ENCODE results near the gene TESK1. TPM values are rescaled to one million over a fixed set of nuclear protein-coding genes. Genes with fewer than 3 reads are reported as not detected.
A peak's percentile ranks its signal among the peaks of the same experiment; 100 is the strongest.

The TESK1 gene
- total RNA-seq, 1 experiment from 2014 or later, result 32.1 TPM

GRCh38 chr9:35561468-35562261 is 43.4 kb upstream of the TESK1 start:
- no peak overlapping the region for H3K27ac Mint-ChIP-seq (ENCODE audit: low read depth, unreplicated experiment)
- POLR2A ChIA-PET, result interaction anchor here (1.2 kb wide), 1 partner anchor 42 kb away, joined by 3 read pairs; no protein-coding TSS in a partner anchor
- intact Hi-C loops (cut with micrococcal nuclease), result no loop called here
- CTCF ChIA-PET, result interaction anchor here (1.2 kb wide), 1 partner anchor 8 kb away, joined by 5 read pairs; no protein-coding TSS in a partner anchor
- no peak overlapping the region for H3K4me3 Mint-ChIP-seq (ENCODE audit: unreplicated experiment)
- H3K4me1 Mint-ChIP-seq (ENCODE audit: insufficient read depth, unreplicated experiment), result no peaks in the 10 kb centered on the region
- TF ChIP-seq CTCF (IDR thresholded peaks at IDR 0.05; ENCODE audit: unreplicated experiment), result no peak
- DNase-seq (ENCODE audit: unreplicated experiment), result no peak
- TSS peak; percentile 23 for BruUV-seq (replicated peaks)
- no peaks in the 10 kb centered on the region for H3K27me3 Mint-ChIP-seq (ENCODE audit: insufficient read depth, unreplicated experiment)
- no peaks in the 10 kb centered on the region for H3K9me3 Mint-ChIP-seq (ENCODE audit: unreplicated experiment)
- peaks cover 12% of the 10 kb centered on the region for H3K36me3 Mint-ChIP-seq (ENCODE audit: insufficient read depth, unreplicated experiment)

- no peak for DNase-seq (ENCODE audit: unreplicated experiment)
- no peak overlapping the region for H3K27ac Mint-ChIP-seq (ENCODE audit: low read depth, unreplicated experiment)
Observed at GRCh38 chr9:35562895-35563780, 41.9 kb upstream of the TESK1 start.

GRCh38 chr9:35563791-35564197 is 41.3 kb upstream of the TESK1 start:
- TF ChIP-seq CTCF (IDR thresholded peaks at IDR 0.05; ENCODE audit: unreplicated experiment), result no peak
- no peaks in the 10 kb centered on the region for H3K9me3 Mint-ChIP-seq (ENCODE audit: unreplicated experiment)
- ChIA-PET POLR2A (no interaction called here), CTCF (no interaction called here)
- H3K4me1 Mint-ChIP-seq (ENCODE audit: insufficient read depth, unreplicated experiment), result no peaks in the 10 kb centered on the region
- H3K36me3 Mint-ChIP-seq (ENCODE audit: insufficient read depth, unreplicated experiment), result peaks cover 6% of the 10 kb centered on the region
- H3K27ac Mint-ChIP-seq (ENCODE audit: low read depth, unreplicated experiment), result no peak overlapping the region
- H3K4me3 Mint-ChIP-seq (ENCODE audit: unreplicated experiment), result no peak overlapping the region
- no peak for DNase-seq (ENCODE audit: unreplicated experiment)
- no TSS peak for BruUV-seq (replicated peaks)
- intact Hi-C loops (cut with micrococcal nuclease), result no loop called here
- no peaks in the 10 kb centered on the region for H3K27me3 Mint-ChIP-seq (ENCODE audit: insufficient read depth, unreplicated experiment)

More at GRCh38 chr9:35562895-35563780, 41.9 kb upstream of the TESK1 start:
- Mint-ChIP-seq H3K27me3 (ENCODE audit: insufficient read depth, unreplicated experiment) (no peaks in the 10 kb centered on the region), H3K4me3 (ENCODE audit: unreplicated experiment) (no peak overlapping the region), H3K9me3 (ENCODE audit: unreplicated experiment) (no peaks in the 10 kb centered on the region), H3K36me3 (ENCODE audit: insufficient read depth, unreplicated experiment) (peaks cover 12% of the 10 kb centered on the region), H3K4me1 (ENCODE audit: insufficient read depth, unreplicated experiment) (no peaks in the 10 kb centered on the region)
- CTCF ChIA-PET, result interaction anchor here (0.6 to 1.2 kb wide), 3 partner anchors 9 to 121 kb away, joined by 3 to 5 read pairs (median 3); no protein-coding TSS in a partner anchor
- no TSS peak for BruUV-seq (replicated peaks)
- POLR2A ChIA-PET, result interaction anchor here (1.2 kb wide), 1 partner anchor 44 kb away, joined by 3 read pairs; no protein-coding TSS in a partner anchor
- TF ChIP-seq CTCF (IDR thresholded peaks at IDR 0.05; ENCODE audit: unreplicated experiment), result no peak
- intact Hi-C loops (cut with micrococcal nuclease), result no loop called here

- no peak for TF ChIP-seq CTCF (IDR thresholded peaks at IDR 0.05; ENCODE audit: unreplicated experiment)
- DNase-seq (ENCODE audit: unreplicated experiment), result no peak
- ChIA-PET POLR2A (interaction anchor here (0.6 kb wide), 1 partner anchor 13 kb away, joined by 4 read pairs; no protein-coding TSS in a partner anchor), CTCF (interaction anchor here (1.2 kb wide), 1 partner anchor 11 kb away, joined by 4 read pairs; no protein-coding TSS in a partner anchor)
- no peaks in the 10 kb centered on the region for H3K4me1 Mint-ChIP-seq (ENCODE audit: insufficient read depth, unreplicated experiment)
- intact Hi-C loops (cut with micrococcal nuclease), result no loop called here
- no peak overlapping the region for H3K4me3 Mint-ChIP-seq (ENCODE audit: unreplicated experiment)
- no peaks in the 10 kb centered on the region for H3K27me3 Mint-ChIP-seq (ENCODE audit: insufficient read depth, unreplicated experiment)
- peaks cover 4% of the 10 kb centered on the region for H3K36me3 Mint-ChIP-seq (ENCODE audit: insufficient read depth, unreplicated experiment)
- H3K9me3 Mint-ChIP-seq (ENCODE audit: unreplicated experiment), result no peaks in the 10 kb centered on the region
- BruUV-seq (replicated peaks), result no TSS peak
- H3K27ac Mint-ChIP-seq (ENCODE audit: low read depth, unreplicated experiment), result no peak overlapping the region
Observed at GRCh38 chr9:35564658-35565061, 40.4 kb upstream of the TESK1 start.

Data from MCF 10A (cell line).